ENCODE measurements around the gene ZFYVE27. TPM values are rescaled to one million over a fixed set of nuclear protein-coding genes. Genes with fewer than 3 reads are reported as not detected.

The ZFYVE27 gene
- total and polyA plus RNA-seq, 2 donors from 2014 or later: 23.3 to 34.4 TPM

GRCh38 chr10:97781618-97782331 lies 44.8 kb downstream of the ZFYVE27 start:
- intact Hi-C loops (cut with DNase I): no loop called here
- Histone ChIP-seq H3K4me3 (ENCODE audit: low read length in 3 of 3) (no peak overlapping the region), H3K9me3 (ENCODE audit: control insufficient read depth in 2 of 3, insufficient read depth in 1 of 3, low read length in 3 of 3) (no peaks in the 10 kb centered on the region), H3K36me3 (ENCODE audit: control insufficient read depth in 2 of 3, insufficient read depth in 3 of 3, low read length in 3 of 3) (no peaks in the 10 kb centered on the region), H3K27me3 (ENCODE audit: control insufficient read depth, insufficient read depth, low read length) (no peaks in the 10 kb centered on the region), H3K27ac (ENCODE audit: low read depth in 2 of 2, low read length in 2 of 2) (no peak overlapping the region), H3K9ac (ENCODE audit: low read length in 3 of 3) (no peak overlapping the region), H3K4me1 (ENCODE audit: control insufficient read depth in 2 of 3, insufficient read depth in 2 of 3, low read depth in 1 of 3, low read length in 3 of 3) (peaks cover 0 to 8% (median 0%) of the 10 kb centered on the region in 3 donors)
- no peak for TF ChIP-seq CTCF (IDR thresholded peaks at IDR 0.05; ENCODE audit: borderline replicate concordance, extremely low read depth, insufficient read depth)
- no peak for FAIRE-seq
- DNase-seq: no peak

- H3K27ac ChIP-seq (ENCODE audit: low read depth in 2 of 2, low read length in 2 of 2): no peak overlapping the region
- peaks cover 0 to 8% (median 0%) of the 10 kb centered on the region in 3 donors for H3K4me1 ChIP-seq (ENCODE audit: control insufficient read depth in 2 of 3, insufficient read depth in 2 of 3, low read depth in 1 of 3, low read length in 3 of 3)
- H3K9ac ChIP-seq (ENCODE audit: low read length in 3 of 3): no peak overlapping the region
- H3K36me3 ChIP-seq (ENCODE audit: control insufficient read depth in 2 of 3, insufficient read depth in 3 of 3, low read length in 3 of 3): no peaks in the 10 kb centered on the region
- TF ChIP-seq CTCF (IDR thresholded peaks at IDR 0.05; ENCODE audit: borderline replicate concordance, extremely low read depth, insufficient read depth): no peak
- FAIRE-seq: no peak
- intact Hi-C loops (cut with DNase I): no loop called here
- H3K27me3 ChIP-seq (ENCODE audit: control insufficient read depth, insufficient read depth, low read length): no peaks in the 10 kb centered on the region
- peak in 1 of 5 donors; percentile 19 for DNase-seq
- no peaks in the 10 kb centered on the region for H3K9me3 ChIP-seq (ENCODE audit: control insufficient read depth in 2 of 3, insufficient read depth in 1 of 3, low read length in 3 of 3)
- no peak overlapping the region for H3K4me3 ChIP-seq (ENCODE audit: low read length in 3 of 3)
Measured at GRCh38 chr10:97782455-97783228, 45.7 kb downstream of the ZFYVE27 start.

GRCh38 chr10:97784200-97784810 lies 47.4 kb downstream of the ZFYVE27 start:
- no peak for TF ChIP-seq CTCF (IDR thresholded peaks at IDR 0.05; ENCODE audit: borderline replicate concordance, extremely low read depth, insufficient read depth)
- Histone ChIP-seq H3K27ac (ENCODE audit: low read depth in 2 of 2, low read length in 2 of 2) (no peak overlapping the region), H3K36me3 (ENCODE audit: control insufficient read depth in 2 of 3, insufficient read depth in 3 of 3, low read length in 3 of 3) (no peaks in the 10 kb centered on the region), H3K9ac (ENCODE audit: low read length in 3 of 3) (no peak overlapping the region), H3K27me3 (ENCODE audit: control insufficient read depth, insufficient read depth, low read length) (no peaks in the 10 kb centered on the region), H3K4me1 (ENCODE audit: control insufficient read depth in 2 of 3, insufficient read depth in 2 of 3, low read depth in 1 of 3, low read length in 3 of 3) (peaks cover 0 to 10% (median 0%) of the 10 kb centered on the region in 3 donors), H3K9me3 (ENCODE audit: control insufficient read depth in 2 of 3, insufficient read depth in 1 of 3, low read length in 3 of 3) (no peaks in the 10 kb centered on the region), H3K4me3 (ENCODE audit: low read length in 3 of 3) (no peak overlapping the region)
- intact Hi-C loops (cut with DNase I): no loop called here
- DNase-seq: peak in 1 of 5 donors; percentile 44
- no peak for FAIRE-seq
